HG03342 (cell line): ENCODE results near the gene CEP55.
"Not testable (repeated sequence)": the region's sequence is repeated elsewhere in the genome, so short reads cannot be mapped to it uniquely, and the experiment has no call there.

Experiments used
- ATAC-seq: cut with Tn5 transposase; IDR thresholded peaks from one replicate; pipeline ENCODE4 v1.9.1; 2021; ENCODE audit warnings: mild to moderate bottlenecking, moderate library complexity; ENCODE audit not compliant: unreplicated experiment

Gene CEP55

GRCh38 chr10:93505075-93505474, 8.7 kb downstream of the CEP55 start:
- no peak for ATAC-seq

GRCh38 chr10:93509816-93510215, 13.4 kb downstream of the CEP55 start:
- ATAC-seq: no peak

GRCh38 chr10:93512565-93512964, 16.2 kb downstream of the CEP55 start:
- no peak for ATAC-seq

GRCh38 chr10:93513091-93513490, 16.7 kb downstream of the CEP55 start:
- ATAC-seq: no peak

GRCh38 chr10:93514521-93514920, 18.1 kb downstream of the CEP55 start:
- ATAC-seq: no peak

- ATAC-seq: no peak
Measured at GRCh38 chr10:93515071-93516005, 18.9 kb downstream of the CEP55 start.

GRCh38 chr10:93516006-93516380, 19.6 kb downstream of the CEP55 start:
- ATAC-seq: no peak

DNA sequence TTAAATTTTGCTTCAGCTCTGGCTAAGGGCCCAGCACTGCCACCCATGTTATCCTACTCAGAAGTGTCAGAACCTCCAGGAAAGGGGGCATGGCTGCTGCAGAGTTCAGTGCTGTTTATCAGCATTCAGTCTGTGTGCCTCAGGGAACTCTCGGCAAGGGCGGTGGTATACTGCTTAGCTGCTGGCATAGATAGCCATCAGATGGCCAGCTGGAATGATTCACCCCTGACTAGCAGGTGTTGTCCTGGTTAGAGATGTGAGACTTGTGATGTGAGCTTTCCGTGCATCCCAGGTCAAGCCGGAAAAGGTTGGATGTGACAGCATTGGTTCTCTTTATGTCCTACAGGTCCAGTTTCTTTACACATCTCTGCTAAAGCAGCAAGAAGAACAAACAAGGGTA, 22.1 kb downstream of the CEP55 start:
- no peak for ATAC-seq

DNA sequence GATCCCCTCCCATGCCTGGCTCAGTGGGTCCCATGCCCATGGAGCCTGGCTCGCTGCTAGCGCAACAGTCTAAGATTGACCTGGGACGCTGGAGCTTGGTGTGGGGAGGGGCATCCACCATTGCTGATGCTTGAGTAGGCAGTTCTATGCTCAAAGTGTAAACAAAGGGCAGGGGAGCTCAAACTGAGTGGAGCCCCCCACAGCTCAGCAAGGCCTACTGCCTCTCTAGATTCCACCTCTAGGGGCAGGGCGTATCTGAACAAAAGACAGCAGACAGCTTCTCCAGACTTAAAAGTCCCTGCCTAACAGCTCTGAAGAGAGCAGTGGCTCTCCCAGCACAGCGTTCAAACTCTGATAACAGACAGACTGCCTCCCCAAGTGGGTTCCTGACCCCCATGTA, 38.9 kb downstream of the CEP55 start:
- ATAC-seq: no peak

DNA sequence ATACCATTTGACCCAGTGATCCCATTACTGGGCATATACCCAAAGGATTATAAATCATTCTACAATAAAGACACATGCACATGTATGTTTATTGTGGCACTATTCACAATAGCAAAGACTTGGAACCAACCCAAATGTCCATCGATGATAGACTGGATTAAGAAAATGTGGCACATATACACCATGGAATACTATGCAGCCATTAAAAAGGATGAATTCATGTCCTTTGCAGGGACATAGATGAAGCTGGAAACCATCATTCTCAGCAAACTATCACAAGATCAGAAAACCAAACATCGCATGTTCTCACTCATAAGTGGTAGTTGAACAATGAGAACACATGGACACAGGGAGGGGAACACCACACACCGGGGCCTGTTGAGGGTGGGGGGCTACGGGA, 44.5 kb downstream of the CEP55 start:
- ATAC-seq: not testable (repeated sequence)

DNA sequence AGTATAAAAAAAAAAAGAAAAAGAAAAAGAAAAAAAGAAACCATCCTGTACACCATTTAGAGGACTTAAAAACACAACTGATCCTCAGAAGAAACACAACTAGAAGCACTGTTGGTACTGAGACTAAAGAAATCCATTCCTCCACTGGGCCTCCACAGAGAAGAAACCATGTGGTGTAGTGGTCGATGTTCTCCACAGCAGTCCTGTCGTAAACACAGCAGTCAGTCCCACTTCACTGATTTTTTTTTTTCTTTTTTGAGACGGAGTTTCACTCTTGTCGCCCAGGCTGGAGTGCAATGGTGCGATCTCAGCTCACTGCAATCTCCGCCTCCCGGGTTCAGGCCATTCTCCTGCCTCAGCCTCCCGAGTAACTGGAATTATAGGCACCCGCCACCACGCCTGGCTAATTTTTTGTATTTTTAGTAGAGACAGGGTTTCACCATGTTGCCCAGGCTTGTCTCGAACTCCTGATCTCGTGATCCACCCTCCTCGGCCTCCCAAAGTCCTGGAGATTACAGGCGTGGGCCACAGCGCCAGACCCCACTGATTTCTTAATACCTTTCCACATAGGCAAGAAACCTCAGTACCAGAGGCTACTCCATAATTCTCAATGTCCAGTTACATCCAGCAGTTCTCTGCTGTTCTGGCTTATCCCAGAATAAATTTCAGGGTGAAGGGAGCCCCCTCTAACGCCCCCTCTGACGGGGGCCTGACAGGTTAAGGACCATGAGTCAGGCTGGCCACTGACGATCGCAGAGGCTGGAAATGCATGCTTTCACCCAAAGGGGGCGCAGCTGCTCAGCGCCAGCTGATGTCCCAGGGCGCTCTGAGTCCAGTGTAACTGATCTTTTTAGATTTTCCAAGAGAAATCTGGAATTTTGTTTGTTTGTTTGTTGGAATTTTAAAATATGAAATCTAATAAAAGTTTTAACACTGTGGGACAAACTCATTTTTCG, 45.3 kb downstream of the CEP55 start:
- ATAC-seq: no peak

GRCh38 chr10:93542358-93542791, 46.0 kb downstream of the CEP55 start:
- ATAC-seq: no peak

DNA sequence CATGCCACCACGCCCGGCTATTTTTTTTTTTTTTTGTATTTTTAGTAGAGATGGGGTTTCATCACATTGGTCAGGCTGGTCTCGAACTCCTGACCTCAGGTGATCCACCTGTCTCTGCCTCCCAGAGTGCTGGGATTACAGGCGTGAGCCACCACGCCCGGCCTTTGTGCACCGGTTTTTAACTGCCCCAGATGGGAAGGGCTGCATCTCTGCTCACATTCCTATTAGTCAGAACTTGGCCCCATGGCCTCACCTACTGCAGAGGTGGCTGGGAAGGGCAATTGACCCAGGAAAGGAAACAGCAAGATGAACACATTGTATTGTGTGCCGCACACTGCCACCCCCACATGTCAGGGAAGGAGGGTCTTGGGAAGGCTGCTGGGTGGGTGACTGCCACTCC, 50.6 kb downstream of the CEP55 start:
- ATAC-seq: not testable (repeated sequence)

DNA sequence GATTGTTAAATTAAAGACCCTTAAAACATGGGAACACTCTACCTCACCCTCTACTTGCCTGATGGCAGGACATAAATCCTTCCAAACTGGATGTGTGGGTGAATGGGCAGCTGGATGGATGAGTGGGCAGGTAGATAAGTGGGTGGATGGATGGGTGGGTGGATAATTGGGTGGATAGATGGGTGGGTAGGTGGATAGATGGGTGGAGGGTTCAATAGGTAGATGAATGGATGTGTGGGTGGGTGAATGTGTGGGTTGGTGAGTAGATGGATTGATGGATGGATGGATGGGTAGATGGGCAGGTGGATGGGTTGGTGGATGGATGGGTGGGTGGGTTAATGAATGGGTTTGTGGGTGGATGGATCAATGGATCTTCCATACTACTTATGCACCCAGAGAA, 51.1 kb downstream of the CEP55 start:
- no peak for ATAC-seq

GRCh38 chr10:93548376-93549071, 52.1 kb downstream of the CEP55 start:
- no peak for ATAC-seq

- ATAC-seq: no peak
Measured at GRCh38 chr10:93550606-93551005, 54.2 kb downstream of the CEP55 start.

DNA sequence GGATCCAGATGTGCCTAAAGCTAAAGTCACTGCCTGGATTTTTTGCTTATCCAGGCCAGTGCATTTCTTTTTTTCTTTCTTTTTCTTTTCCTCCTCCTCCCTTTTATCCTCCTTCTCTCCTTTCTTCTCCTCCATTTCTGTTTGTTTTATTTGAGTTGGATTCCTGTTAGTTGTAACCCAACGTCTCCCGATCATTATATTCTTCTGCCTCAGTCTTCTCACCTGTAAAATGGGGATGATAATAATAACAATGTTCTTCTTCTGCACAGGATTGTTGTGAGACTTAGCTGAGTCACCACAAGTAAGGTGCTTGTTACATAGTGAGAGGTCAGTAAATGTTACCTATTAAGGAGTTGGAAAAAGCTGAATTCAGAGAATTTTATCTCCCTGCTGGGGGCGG, 56.4 kb downstream of the CEP55 start:
- ATAC-seq: no peak

GRCh38 chr10:93553482-93554315, 57.3 kb downstream of the CEP55 start:
- no peak for ATAC-seq

GRCh38 chr10:93554316-93554663, 57.9 kb downstream of the CEP55 start:
- no peak for ATAC-seq

- ATAC-seq: no peak
Measured at GRCh38 chr10:93554760-93555432, 58.5 kb downstream of the CEP55 start.
